HEK293T (cell line): ENCODE data around the gene CRYBB3.

Experiments
- NFRKB ChIP-seq: fragments of 450-650 bp; IDR thresholded peaks from 2 replicates; pipeline ENCODE4 v1.6.1; 2016; ENCODE audit warnings: mild to moderate bottlenecking, moderate library complexity
- SP1 ChIP-seq: fragments of 450-650 bp; IDR thresholded peaks from 2 replicates; pipeline ENCODE4 v1.6.1; 2017

- TF ChIP-seq SP1 (no peak), NFRKB (no peak)
These were observed 6.2 kb downstream of the CRYBB3 start for GRCh38 chr22:25205847-25206246.
